GM18507 (cell line): ENCODE results near the gene PCDHA5.

Experiments used
- DNase-seq: peaks from one replicate; pipeline ENCODE4 v3.0.0; 2011; ENCODE audit warnings: low read depth; ENCODE audit not compliant: insufficient read length; ENCODE audit errors: extremely low spot score
- FAIRE-seq: peaks from 2 replicates; lab custom pipeline; 2011; peaks lifted over from hg19 to GRCh38; lab: Jason Lieb, UNC

PCDHA5 gene

DNA sequence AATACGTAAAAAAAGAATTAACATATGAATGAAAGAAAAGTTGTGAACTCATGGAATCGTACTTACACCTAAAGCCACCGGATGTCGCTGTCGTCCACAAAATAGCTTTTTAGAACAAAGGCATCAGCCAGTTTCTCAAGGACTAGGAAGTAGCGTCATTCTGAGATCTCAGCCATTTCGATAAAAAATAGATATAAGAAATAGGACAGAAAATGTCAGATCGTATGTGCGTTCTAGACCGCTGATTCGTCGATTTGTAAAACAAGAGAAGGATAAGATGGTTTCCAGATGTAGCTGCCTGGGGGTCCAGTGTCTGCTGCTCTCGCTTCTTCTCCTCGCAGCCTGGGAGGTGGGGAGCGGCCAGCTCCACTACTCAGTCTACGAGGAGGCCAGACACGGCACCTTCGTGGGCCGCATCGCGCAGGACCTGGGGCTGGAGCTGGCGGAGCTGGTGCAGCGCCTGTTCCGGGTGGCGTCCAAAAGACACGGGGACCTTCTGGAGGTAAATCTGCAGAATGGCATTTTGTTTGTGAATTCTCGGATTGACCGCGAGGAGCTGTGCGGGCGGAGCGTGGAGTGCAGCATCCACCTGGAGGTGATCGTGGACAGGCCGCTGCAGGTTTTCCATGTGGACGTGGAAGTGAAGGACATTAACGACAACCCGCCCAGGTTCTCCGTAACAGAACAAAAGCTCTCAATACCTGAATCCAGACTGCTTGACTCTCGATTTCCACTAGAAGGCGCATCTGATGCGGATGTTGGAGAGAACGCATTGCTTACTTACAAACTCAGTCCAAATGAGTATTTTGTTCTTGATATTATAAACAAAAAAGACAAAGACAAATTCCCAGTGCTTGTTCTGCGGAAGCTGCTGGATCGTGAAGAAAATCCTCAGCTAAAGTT, 34.6 kb downstream of the PCDHA5 start, which contains the start of gene PCDHA10:
Gene PCDHA10, plus strand, starts transcription at position 126 of the 903 bp plus-strand sequence. Its CDS starts 152 bp downstream, at position 278.
- FAIRE-seq (no peak), DNase-seq (no peak)

DNA sequence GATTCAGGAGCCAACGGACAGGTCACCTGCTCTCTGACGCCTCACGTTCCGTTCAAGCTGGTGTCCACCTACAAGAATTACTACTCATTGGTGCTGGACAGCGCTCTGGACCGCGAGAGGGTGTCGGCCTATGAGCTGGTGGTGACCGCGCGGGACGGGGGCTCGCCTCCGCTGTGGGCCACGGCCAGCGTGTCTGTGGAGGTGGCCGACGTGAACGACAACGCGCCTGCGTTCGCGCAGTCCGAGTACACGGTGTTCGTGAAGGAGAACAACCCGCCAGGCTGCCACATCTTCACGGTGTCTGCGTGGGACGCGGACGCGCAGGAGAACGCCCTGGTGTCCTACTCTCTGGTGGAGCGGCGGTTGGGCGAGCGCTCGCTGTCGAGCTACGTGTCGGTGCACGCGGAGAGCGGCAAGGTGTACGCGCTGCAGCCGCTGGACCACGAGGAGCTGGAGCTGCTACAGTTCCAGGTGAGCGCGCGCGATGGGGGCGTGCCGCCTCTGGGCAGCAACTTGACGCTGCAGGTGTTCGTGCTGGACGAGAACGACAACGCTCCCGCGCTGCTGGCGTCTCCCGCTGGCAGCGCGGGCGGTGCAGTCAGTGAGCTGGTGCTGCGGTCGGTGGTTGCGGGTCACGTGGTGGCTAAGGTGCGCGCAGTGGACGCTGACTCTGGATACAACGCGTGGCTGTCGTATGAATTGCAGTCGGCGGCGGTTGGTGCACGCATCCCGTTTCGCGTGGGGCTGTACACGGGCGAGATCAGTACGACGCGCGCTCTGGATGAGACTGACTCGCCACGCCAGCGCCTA, 36.0 kb downstream of the PCDHA5 start:
- DNase-seq (no peak), FAIRE-seq (no peak)

DNA sequence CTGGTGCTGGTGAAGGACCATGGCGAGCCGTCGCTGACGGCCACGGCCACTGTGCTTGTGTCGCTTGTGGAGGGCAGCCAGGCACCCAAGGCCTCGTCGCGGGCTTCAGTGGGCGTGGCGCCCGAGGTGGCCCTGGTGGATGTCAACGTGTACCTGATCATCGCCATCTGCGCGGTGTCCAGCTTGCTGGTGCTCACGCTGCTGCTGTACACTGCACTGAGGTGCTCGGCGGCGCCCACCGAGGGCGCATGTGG, 36.5 kb downstream of the PCDHA5 start:
- no peak for DNase-seq
- no peak for FAIRE-seq

DNA sequence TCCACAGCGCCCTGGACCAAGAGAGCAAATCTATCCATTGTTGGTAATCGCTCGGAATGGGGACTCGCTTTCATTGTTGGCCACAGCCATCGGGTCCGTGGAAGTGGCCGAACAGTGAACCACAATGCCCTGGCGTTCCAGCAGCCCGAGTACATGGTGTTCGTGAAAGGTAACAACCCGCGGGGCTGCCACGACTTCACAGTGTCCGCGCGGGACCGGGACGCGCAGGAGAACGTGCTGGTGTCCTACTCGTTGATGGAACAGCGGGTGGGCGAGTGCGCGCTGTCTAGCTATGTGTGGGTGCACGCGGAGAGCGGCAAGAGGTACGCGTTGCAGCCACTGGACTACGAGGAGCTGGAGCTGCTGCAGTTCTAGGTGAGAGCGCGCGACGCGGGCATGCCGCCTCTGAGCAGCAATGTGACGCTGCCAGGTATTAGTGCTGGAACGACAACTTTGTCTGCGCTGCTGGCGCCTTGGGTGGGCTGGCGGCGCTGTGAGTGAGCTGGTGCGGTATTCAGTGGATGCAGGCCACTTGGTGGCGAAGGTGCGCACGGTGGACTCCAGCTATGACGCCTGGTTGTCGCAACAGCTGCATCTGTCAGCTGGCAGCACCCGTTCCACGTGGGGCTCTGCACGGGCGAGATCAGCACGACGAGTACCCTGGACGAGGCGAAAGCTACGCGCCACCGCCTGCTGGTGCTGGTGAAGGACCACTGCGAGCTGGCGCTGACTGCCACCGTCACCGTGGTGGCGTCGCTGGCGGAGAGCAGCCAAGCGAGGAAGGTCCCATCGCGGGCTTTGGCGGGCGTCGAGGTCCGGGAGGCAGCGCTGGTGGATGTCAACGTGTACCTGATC, 41.3 kb downstream of the PCDHA5 start:
- FAIRE-seq (no peak), DNase-seq (no peak)

DNA sequence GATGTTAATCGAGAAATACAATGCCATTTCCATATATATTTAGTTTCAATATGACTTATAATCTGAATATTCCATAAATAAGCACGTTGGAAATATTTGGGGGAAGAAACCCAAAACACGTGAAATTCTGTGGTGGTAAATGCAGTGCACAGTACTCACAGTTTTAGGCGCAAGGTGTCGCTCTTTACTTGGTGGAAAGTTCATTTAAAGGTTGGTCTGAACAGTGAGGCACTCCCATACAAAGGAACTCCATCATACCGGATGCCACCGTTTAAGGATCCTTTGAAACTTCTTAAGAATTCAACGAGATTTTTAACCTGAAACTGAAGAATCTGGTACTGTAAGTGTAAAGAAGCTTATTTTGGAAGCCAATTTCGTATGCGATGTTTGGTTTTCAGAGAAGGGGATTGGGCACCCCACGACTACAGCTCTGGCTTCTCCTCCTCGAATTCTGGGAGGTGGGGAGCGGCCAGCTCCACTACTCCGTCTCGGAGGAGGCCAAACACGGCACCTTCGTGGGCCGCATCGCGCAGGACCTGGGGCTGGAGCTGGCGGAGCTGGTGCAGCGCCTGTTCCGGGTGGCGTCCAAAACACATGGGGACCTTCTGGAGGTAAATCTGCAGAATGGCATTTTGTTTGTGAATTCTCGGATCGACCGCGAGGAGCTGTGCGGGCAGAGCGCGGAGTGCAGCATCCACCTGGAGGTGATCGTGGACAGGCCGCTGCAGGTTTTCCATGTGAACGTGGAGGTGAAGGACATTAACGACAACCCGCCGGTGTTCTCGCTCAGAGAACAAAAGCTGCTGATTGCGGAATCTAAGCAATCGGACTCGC, 47.5 kb downstream of the PCDHA5 start, which contains the start of gene PCDHA11:
Gene PCDHA11, plus strand, starts transcription at position 237 of the 834 bp plus-strand sequence. Its CDS starts 147 bp downstream, at position 384.
- no peak for DNase-seq
- FAIRE-seq: no peak

DNA sequence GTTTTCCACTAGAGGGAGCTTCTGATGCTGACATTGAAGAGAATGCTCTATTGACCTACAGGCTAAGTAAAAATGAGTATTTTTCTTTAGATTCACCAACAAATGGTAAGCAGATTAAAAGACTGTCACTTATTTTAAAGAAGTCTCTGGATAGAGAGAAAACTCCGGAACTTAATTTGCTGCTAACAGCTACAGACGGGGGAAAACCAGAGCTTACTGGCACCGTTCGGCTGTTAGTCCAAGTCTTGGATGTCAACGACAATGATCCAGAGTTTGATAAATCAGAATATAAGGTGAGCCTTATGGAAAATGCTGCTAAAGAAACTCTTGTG, 48.1 kb downstream of the PCDHA5 start:
- DNase-seq: no peak
- FAIRE-seq: no peak

DNA sequence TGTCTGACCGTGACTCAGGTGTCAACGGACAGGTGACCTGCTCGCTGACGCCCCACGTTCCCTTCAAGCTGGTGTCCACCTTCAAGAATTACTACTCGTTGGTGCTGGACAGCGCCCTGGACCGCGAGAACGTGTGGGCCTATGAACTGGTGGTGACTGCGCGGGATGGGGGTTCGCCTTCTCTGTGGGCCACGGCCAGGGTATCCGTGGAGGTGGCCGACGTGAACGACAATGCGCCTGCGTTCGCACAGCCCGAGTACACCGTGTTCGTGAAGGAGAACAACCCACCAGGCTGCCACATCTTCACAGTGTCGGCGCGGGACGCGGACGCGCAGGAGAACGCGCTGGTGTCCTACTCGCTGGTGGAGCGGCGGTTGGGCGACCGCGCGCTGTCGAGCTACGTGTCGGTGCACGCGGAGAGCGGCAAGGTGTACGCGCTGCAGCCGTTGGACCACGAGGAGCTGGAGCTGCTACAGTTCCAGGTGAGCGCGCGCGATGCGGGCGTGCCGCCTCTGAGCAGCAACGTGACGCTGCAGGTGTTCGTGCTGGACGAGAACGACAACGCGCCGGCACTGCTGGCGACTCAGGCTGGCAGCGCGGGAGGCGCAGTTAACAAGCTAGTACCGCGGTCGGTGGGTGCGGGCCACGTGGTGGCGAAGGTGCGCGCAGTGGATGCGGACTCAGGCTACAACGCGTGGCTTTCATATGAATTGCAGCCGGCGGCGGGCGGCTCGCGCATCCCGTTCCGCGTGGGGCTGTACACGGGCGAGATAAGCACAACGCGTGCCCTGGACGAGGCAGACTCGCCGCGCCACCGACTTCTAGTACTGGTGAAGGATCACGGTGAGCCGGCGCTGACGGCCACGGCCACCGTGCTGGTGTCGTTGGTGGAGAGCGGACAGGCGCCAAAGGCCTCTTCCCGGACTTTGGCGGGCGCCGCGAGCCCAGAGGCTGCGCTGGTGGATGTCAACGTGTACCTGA, 49.1 kb downstream of the PCDHA5 start:
- FAIRE-seq (no peak), DNase-seq (no peak)
